NOMO-1 (cell line): ENCODE results near the gene BPIFB1.

Source experiments
- DNase-seq, 2 experiments: peaks; one replicate each; lab custom pipeline; 2025; ENCODE audit not compliant: unreplicated experiment in 2 of 2; lab: John Stamatoyannopoulos, UW

BPIFB1 gene

GRCh38 chr20:33272155-33272873 is 10.7 kb upstream of the BPIFB1 start:
- DNase-seq = no peak

GRCh38 chr20:33273117-33273851 is 9.7 kb upstream of the BPIFB1 start:
- DNase-seq = no peak

- no peak for DNase-seq
Observed at GRCh38 chr20:33275215-33275614, 7.8 kb upstream of the BPIFB1 start.

GRCh38 chr20:33275871-33276270 is 7.1 kb upstream of the BPIFB1 start:
- no peak for DNase-seq

- DNase-seq = no peak
Observed at GRCh38 chr20:33276303-33277113, 6.5 kb upstream of the BPIFB1 start.

GRCh38 chr20:33277471-33278441 is 5.3 kb upstream of the BPIFB1 start:
- DNase-seq = no peak

- DNase-seq = no peak
Observed at GRCh38 chr20:33278700-33279099, 4.3 kb upstream of the BPIFB1 start.

GRCh38 chr20:33279261-33279910 is 3.6 kb upstream of the BPIFB1 start:
- DNase-seq = no peak

- no peak for DNase-seq
Observed at GRCh38 chr20:33280000-33280680, 2.9 kb upstream of the BPIFB1 start.

- no peak for DNase-seq
Observed at GRCh38 chr20:33280775-33281174, 2.2 kb upstream of the BPIFB1 start.

GRCh38 chr20:33281550-33282146 is 1.4 kb upstream of the BPIFB1 start:
- no peak for DNase-seq

GRCh38 chr20:33282196-33282934 is 649 bp upstream of the BPIFB1 start:
- DNase-seq = no peak

- no peak for DNase-seq
Observed at GRCh38 chr20:33284284-33284683, 1.3 kb downstream of the BPIFB1 start.

GRCh38 chr20:33284937-33285336 is 1.9 kb downstream of the BPIFB1 start:
- no peak for DNase-seq

- no peak for DNase-seq
Observed at GRCh38 chr20:33285861-33286495, 3.0 kb downstream of the BPIFB1 start.

- DNase-seq = no peak
Observed at GRCh38 chr20:33287884-33288283, 4.9 kb downstream of the BPIFB1 start.

GRCh38 chr20:33290852-33291251 is 7.8 kb downstream of the BPIFB1 start:
- no peak for DNase-seq

GRCh38 chr20:33291416-33291815 is 8.4 kb downstream of the BPIFB1 start:
- no peak for DNase-seq
